HG03571 (cell line): ENCODE results near the gene MUS81.

Experiments
- ATAC-seq: cut with Tn5 transposase; IDR thresholded peaks from one replicate; pipeline ENCODE4 v1.9.1; 2021; ENCODE audit not compliant: unreplicated experiment

Gene MUS81

DNA sequence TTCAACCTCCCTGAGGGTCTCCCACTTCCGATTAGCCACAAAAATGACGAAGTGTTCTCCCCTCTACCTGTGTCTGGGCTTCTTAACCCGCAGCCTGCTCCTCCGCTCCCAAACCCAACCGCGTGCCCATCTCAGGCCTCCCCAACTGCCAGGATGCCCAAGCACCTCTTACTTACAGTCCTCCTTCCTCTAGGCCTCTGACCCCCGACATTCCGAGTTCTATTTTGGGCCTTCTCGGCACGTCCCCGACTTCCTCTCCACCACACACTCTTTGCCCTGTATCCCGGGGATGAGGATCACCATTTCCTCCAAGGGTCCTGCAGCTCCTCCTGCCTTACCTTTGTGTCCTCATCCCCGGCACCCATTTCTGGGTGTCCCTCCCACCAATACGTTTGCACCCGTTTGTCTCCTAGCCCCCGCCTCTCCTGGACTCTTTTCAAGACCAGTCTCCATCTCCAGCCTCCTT, 388 bp upstream of the MUS81 start:
- ATAC-seq, result no peak

DNA sequence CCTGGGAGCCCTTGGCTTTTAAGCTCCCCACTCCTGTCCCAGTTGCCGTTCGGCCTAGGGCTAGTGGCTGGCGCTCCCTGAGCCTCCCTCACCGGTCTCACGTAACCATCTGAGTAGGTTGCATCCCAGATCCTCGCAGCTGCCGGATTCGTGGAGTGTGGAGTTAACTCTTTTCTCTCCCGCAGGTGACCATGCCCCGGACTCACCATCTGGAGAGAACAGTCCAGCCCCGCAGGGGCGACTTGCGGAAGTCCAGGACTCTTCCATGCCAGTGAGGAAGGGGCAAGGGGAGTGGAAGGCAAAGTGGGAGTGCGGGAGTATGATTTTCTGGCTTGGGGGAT, 902 bp downstream of the MUS81 start:
- no peak for ATAC-seq

DNA sequence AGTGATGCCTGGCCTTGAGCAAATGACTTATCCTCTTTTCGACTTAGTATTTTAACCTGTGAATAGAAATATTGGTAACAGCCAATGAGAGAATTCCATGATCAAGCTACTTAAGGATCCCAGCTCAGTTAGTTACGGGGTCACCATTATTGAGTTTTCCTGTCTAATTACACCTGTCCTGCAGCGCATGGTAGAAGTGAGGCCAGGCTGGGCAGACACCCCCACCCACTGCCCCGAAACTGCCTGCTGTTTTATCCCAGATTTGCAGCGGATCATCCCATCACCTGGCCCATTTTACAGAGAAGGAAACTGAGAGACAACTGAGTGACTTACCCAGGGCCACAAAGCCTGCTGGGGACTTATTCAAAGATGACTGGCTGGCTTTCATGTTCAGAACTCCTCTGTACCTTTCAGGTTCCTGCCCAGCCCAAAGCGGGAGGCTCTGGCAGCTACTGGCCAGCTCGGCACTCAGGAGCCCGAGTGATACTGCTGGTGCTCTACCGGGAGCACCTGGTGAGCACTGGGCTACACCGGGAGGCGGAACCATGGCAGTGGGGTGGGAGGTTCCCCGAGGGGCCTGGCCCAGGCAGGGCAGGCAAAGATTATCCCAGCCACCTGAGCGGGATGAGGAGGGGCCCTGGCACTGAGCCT, 1.4 kb downstream of the MUS81 start:
- no peak for ATAC-seq

DNA sequence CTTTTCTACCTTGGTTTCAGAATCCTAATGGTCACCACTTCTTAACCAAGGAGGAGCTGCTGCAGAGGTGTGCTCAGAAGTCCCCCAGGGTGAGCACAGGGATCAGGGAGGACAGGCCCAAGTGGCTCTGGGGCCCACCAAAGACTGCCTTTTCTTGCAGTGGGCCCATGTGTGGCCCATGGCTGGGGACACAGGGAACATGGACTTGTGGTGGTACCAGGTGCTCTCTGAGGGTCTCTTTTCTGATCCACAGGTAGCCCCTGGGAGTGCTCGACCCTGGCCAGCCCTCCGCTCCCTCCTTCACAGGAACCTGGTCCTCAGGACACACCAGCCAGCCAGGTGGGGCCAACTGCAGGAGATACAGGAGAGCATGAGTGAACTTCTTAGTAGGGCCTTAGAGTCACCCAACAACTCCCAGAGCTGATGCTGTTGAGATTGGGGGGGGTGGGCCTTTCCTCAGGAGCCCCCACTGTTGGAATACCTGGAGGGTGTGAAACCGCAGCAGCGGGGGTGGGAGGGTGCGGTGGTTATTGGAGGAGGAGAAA, 2.0 kb downstream of the MUS81 start:
- no peak for ATAC-seq

DNA sequence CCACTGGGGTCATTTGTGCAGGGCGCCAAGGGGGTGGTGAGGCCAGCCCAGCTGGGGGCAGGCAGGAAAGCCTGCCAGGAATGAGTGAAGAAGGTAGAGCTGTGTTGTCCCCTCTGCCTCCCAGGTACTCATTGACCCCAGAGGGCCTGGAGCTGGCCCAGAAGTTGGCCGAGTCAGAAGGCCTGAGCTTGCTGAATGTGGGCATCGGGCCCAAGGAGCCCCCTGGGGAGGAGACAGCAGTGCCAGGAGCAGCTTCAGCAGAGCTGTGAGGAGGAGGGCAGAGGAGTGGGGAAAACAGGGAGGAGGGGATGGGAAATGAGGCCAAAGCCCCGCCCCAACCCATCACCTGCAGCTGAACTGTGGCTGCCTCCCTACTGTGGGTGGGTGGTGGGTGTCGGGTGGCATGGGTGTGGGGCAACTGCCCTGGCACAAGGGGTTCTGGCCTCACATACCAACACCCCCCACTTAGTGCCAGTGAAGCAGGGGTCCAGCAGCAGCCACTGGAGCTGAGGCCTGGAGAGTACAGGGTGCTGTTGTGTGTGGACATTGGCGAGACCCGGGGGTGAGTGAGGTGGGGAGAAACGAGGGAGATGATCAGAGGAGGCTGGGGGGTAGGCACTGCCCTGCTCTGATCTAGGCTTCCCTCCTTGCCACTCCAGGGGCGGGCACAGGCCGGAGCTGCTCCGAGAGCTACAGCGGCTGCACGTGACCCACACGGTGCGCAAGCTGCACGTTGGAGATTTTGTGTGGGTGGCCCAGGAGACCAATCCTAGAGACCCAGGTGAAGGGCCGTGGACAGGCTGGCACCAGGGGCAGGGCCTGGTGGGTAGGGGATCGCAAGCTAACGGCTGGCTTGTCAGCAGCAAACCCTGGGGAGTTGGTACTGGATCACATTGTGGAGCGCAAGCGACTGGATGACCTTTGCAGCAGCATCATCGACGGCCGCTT, 3.0 kb downstream of the MUS81 start:
- no peak for ATAC-seq

DNA sequence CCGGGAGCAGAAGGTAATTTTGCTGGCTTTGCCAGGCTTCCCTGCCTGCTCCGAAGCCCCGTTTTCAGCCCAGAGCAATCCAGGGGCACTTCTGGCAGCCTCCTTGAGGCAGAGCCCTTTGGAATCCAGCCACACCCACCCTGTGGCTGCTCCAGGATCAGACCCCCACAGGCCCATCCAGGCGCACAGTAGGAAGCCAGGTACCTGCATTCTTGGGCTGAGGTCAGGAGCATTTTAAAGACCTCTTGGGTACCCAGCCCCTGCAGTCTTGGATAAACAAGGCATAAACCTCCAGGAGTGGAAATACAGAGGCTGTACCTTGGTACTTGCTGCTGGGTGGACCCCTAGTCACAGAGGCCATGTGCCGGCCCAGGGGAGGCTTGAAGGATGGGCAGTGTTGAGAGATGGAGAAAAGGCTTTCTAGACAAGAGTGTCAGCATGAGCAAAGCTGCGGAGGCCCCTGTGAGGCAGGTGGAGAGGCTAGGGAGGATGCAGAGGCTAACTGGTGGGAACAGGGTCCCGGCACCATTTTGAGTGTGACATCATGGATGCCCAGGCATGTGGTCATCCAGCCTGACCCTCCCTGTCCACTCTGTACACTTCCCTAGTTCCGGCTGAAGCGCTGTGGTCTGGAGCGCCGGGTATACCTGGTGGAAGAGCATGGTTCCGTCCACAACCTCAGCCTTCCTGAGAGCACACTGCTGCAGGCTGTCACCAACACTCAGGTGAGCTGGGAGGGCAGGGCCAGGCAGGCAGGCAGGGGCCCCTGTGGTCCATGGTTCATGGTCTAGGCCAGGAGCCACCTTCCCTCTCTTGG, 3.9 kb downstream of the MUS81 start:
- no peak for ATAC-seq

DNA sequence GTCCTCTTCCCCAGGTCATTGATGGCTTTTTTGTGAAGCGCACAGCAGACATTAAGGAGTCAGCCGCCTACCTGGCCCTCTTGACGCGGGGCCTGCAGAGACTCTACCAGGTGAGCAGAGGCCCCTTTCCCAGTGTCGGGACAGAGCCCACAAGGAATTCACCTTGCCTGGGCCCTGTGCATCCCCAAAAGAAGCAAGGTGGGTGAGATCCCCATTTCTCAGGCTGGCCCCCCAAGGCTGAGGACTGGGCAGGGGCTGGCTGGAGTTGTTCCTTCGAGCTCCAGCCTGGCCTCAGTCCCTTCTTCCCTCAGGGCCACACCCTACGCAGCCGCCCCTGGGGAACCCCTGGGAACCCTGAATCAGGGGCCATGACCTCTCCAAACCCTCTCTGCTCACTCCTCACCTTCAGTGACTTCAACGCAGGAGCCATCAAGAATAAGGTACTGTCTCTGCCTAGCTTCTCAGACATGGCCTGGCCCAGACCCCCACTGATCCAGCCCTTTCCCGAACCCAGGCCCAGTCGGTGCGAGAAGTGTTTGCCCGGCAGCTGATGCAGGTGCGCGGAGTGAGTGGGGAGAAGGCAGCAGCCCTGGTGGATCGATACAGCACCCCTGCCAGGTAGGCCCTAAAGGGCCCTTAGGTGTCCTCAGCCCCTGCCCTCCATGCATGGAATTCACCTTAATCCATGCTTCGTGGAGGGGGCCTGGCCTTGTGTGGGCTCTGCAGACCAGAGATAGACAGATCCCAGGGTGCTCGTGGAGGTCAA, 4.7 kb downstream of the MUS81 start:
- no peak for ATAC-seq

DNA sequence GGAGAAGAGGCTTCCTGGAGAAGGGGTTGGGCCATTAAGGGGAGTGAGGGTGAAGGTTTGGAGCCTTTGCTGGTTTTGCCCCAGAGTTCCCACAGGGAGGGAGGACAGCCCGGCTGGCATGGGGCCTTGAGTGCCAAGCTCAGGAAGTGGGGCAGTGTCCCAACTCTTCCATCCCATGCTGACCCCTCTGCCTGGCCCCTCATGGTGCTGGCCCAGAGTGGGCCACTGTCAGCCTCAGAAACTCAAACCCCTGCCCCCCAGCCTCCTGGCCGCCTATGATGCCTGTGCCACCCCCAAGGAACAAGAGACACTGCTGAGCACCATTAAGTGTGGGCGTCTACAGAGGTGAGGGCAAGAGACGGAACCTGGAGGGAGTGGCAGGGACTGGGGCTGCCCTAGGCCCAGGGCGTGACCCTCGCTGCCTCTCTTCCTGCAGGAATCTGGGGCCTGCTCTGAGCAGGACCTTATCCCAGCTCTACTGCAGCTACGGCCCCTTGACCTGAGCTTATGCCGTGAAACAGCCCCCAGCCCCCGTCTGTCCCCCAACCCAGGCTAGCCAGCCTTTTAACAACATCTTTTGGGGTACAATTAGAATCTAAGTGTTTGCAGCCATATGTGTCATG, 5.4 kb downstream of the MUS81 start:
- no peak for ATAC-seq

DNA sequence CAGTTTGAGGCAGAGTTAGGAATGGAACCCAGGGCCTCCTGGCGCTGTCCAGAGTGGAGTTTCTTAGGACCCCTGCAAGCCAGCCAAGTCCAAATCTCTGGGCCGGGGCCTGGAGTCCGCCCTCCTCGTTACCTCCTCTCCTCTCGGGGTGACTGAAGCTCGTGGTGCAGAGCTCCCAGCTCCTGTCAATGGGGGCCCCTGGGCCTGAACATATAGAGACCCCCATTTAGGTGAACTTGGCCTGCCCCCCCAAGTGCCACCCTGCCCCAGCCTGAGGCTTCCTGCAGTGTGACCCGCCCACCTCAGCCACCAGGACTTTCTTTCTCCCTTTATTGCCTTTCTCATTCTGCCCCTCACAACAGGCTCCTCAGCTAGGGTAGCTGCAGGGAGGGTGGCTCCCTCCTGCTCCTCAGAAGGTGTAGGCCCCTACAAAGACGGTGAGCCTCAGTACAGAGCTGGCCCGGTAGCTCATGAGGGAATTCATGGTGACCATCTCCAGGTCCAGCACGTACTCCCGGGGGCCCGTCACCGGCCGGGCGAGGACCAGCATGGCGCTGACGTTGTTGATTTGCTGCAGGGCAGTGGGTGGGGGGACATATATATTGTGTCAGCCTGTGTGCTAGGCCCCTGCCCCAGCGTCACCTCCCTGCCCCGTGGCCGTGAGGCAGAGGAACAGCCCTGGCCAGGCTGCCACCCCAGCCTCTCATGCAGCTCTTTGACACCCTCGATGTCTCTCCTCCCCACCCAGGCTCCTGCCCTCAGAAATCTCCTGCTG, 6.5 kb downstream of the MUS81 start:
- ATAC-seq, result no peak

DNA sequence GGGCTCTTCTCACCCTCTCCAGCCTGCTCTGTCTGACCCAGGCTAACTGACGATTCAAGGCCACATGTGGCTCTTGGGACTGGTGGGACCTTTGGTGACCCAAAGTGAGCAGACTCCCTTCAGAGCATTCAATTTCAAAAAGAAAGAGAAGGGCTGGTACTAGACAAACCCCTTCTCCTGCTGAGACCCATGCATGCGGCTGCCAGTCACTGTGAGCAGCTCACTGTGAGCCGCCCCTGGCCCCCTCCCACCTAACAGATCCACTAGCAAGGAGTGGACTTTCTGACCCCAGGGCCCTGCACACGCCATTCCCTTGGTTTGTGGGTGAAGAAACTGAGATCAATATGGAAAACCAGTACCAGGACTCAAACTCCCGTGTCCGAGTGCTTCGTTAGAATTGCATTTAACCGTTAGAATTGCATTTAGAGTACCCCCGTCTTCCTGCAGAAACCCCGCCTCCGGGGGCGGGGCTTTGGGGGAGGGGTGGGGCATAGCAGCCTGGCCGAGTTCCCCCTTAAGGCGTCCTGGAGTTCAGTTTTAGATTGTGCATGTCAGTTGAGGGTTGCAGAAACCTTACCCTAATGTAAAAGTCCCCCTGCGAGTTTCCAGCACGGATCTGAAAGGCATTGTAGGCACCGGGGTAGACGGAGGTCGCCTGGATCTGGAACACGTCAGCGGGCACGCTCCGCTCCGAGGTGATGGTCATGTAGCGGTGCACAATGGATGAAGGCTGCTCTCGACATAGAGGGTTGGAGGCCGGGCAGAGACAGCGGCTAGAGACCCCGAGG, 7.2 kb downstream of the MUS81 start:
- no peak for ATAC-seq

DNA sequence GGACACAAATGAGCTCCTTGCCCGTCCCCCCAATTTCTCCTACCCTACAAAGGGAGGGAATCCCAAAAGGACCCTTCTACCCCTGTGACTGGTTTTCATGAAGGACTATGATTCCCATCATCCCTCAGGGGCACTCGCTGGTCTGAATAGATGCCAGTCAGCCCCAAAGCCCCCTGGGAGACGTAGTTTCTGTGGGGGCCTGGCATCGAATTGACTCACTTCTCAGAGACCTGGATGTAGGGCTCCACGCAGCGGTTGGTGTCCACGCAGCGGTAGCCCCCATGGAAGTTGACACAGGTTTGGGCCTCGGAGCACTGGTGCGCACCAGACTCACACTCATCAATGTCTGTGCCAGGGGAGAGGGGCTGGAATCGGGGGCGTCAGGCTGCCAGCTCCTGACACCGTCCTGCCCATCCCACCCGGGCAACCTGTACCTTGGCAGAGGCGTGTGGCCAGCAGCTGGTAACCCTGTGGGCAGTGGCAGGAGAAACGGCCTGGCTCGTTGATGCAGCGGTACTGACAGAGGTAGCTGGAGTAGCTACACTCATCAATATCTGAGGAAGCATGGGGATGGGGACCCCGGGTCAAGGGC, 7.9 kb downstream of the MUS81 start:
- ATAC-seq, result no peak

DNA sequence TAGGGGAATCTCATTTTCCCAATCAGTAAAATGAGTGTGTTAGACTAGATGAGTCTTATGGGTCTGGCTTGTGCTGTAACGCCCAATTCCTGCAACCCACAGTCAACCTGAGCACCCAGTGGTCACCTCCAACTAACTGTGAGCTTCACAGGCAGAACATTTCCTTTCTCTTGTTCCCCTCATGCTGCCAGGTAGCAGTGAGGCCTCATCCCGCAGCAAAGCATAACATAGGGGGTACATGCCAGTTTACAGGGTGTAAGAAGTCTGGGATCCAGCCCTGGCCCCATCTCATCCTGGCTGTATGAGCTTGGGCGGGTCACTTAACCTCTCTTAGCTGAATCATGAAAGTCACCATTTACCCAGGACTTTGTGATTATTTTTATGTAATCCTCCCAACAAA, 8.7 kb downstream of the MUS81 start:
- ATAC-seq, result no peak

DNA sequence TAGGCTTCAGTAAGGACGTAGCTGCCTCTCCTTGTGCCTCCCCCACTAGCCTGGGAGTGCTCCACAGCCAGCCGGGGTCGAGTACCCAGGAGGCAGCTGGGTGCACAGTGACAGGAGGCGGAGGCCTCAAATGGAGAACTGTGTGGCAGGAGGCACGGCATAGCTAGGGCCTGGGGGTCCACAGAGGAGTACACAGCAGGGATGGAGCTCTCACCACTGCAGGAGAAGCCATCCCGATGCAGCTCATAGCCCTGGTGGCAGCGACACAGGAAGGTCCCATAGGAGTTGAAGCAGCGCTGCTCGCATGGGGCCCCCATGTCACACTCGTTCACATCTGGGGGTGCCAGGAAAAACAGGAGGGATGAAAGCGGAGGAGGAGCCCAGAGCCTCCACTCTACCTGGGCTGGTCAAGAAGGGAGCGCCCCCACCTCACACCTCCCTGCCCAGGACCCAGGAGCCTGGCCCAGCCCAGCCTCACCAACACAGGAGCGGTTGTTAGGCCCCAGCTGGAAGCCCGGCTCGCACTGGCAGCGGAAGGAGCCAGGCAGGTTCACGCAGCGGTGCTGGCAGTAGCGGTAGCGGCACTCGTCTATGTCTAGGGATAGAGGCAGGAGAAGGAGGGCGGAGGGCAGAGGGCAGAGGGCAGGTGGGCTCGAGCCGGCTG, 9.5 kb downstream of the MUS81 start:
- ATAC-seq, result no peak

DNA sequence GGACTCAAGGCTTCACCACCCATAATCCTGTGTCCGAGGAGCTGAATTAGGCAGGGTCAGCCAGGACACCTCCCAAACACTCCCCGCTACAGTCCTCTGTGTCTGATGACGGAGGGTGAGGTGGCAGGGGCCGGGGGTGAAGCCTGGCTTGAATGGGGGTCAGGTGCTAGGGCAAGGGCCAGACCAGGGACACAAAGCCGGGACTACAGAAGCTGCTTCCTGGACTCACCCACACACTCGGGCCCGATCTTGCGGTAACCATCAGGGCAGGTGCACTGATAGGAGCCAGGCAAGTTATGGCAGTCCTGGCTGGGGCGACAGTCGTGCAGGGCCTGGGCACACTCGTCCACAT, 10.1 kb downstream of the MUS81 start:
- ATAC-seq, result no peak

DNA sequence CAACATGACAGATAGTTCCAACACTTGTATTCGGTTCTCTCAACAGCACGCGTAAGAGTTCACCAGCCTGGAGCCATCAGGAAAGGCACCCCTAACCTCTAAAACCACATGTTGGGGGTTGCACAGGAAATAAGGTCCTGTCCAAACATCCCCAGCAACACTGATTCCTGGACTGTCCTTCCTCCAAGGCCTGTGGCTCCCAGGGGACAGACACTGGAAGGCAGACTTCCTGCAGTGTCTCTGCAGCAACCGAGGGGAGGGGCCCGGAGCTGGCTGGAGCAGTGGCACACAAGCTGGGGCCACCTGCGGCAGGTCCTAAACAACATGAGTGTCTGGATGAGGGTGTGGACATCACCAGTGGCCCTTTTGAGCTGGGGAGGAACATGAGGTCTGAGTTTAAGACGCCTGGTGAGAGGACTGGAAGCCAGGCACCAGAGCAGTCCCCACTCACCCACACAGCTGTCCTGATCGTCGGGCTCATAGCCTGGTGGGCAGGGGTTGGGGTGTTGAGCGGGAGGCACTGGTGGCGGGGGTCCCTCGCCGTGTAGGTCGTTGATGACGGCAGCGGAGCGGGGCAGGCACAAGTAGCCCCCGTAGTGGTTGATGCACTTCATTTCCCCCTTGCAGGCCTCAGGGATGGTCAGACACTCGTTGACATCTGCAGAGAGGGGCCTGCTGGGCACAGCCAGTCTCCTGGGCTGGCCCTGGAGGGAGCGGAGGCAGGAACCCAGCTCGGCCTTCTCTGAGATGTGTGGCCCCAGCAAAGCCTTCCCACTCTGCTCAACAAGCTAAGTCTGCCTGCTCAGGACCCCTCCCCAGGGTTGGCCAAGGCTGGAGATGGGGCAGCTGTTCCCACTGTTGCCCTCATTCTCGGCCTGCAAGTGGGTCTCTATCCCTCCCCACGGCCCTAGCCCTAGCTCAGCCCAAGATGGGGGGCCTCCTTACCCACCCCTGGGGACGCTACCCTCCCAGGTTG, 10.8 kb downstream of the MUS81 start:
- no peak for ATAC-seq

DNA sequence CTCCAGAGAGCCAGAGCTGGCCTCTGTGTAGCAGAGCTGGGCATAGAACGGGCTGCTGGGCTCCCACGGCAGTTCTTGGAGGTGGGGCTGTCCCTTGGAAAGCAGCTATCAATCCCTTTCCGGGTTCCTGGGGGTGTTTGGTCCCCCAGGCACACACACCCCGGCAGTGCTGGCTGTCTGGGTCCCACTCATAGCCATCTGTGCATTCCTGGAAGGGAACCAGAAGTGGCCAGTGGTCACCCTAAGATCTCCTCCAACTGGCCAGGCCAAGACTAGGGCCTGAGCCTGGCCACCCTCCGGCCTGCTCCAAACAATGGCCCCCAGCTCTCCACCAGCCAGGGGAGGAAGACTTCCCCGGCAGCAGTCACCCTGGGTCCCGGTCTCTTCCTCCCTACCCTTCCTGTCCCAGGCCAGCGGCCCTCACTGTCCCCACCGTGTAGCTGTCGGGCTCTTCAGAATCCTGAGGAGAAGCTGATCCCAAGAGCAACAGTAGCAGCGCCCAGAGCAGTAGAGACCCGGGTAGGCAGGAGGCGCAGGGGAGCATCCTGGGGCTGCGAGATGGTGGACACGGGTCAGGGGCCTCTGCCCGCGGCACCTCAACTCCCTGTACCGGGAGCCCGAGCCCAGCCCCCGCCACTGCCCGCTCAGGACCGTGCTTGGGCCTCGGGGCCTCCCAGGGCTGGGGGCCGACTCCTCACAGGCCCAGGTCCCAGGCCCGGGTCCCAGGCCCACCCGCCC, 11.7 kb downstream of the MUS81 start:
- no peak for ATAC-seq
